ENCODE data around the gene TCHP. TPM values are rescaled to one million over a fixed set of nuclear protein-coding genes. Genes with fewer than 3 reads are reported as not detected.
"Not testable (repeated sequence)": the region's sequence is repeated elsewhere in the genome, so short reads cannot be mapped to it uniquely, and the experiment has no call there.

TCHP gene
- total RNA-seq, 2 donors from 2014 or later, result 17.6 to 18.7 TPM

- no peaks in the 10 kb centered on the region for H3K27me3 Mint-ChIP-seq
- no peaks in the 10 kb centered on the region for H3K36me3 Mint-ChIP-seq (ENCODE audit: low read depth)
- no peaks in the 10 kb centered on the region for H3K9me3 ChIP-seq (ENCODE audit: control insufficient read depth, low read length, poor library complexity, severe bottlenecking)
Observed at GRCh38 chr12:109923038-109923437, 23.0 kb downstream of the TCHP start.

GRCh38 chr12:109923481-109924245 lies 23.6 kb downstream of the TCHP start:
- peaks cover 5% of the 10 kb centered on the region for H3K4me1 Mint-ChIP-seq
- DNase-seq (no peak), ATAC-seq (no peak)
- H3K4me3 Mint-ChIP-seq, result no peak overlapping the region
- no peaks in the 10 kb centered on the region for H3K36me3 Mint-ChIP-seq (ENCODE audit: low read depth)
- no peaks in the 10 kb centered on the region for H3K9me3 ChIP-seq (ENCODE audit: control insufficient read depth, low read length, poor library complexity, severe bottlenecking)
- H3K27ac Mint-ChIP-seq, result peak overlapping the region; percentile 78
- H3K27me3 Mint-ChIP-seq, result no peaks in the 10 kb centered on the region

More at GRCh38 chr12:109923038-109923437, 23.0 kb downstream of the TCHP start:
- ATAC-seq (no peak), DNase-seq (no peak)
- H3K4me3 Mint-ChIP-seq, result no peak overlapping the region
- H3K4me1 Mint-ChIP-seq, result peaks cover 5% of the 10 kb centered on the region
- H3K27ac Mint-ChIP-seq, result peak overlapping the region; percentile 78

GRCh38 chr12:109925185-109925840 lies 25.2 kb downstream of the TCHP start:
- H3K27ac Mint-ChIP-seq, result peak overlapping the region; percentile 61
- DNase-seq, result no peak
- no peaks in the 10 kb centered on the region for H3K9me3 ChIP-seq (ENCODE audit: control insufficient read depth, low read length, poor library complexity, severe bottlenecking)
- H3K27me3 Mint-ChIP-seq, result no peaks in the 10 kb centered on the region
- peaks cover 7% of the 10 kb centered on the region for H3K4me1 Mint-ChIP-seq
- H3K4me3 Mint-ChIP-seq, result no peak overlapping the region
- peaks cover 5% of the 10 kb centered on the region for H3K36me3 Mint-ChIP-seq (ENCODE audit: low read depth)
- no peak for ATAC-seq

DNA sequence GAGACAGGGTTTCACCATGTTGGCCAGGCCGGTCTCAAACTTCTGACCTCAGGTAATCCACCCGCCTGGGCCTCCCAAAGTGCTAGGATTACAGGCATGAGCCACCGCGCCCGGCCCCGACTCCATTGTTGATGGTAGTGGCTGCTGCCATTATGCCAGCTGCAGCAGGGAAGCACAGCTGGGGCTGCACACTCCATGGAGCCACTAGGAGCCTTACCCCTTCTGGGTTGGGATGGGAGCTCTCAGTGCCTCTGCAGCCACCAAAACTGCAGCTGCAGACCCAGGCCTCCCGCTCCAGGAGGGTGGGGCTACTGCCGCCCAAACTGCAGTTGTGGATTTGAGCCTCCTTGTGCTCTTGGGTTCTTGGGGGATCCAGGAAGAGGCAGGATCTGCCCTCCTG lies 25.9 kb downstream of the TCHP start:
- no peak for DNase-seq
- Mint-ChIP-seq H3K36me3 (ENCODE audit: low read depth) (peaks cover 5% of the 10 kb centered on the region), H3K4me3 (no peak overlapping the region)

GRCh38 chr12:109926488-109927210 lies 26.6 kb downstream of the TCHP start:
- Mint-ChIP-seq H3K27ac (no peak overlapping the region), H3K4me3 (no peak overlapping the region), H3K36me3 (ENCODE audit: low read depth) (peaks cover 8% of the 10 kb centered on the region), H3K27me3 (no peaks in the 10 kb centered on the region), H3K4me1 (peaks cover 7% of the 10 kb centered on the region)
- DNase-seq, result no peak
- no peaks in the 10 kb centered on the region for H3K9me3 ChIP-seq (ENCODE audit: control insufficient read depth, low read length, poor library complexity, severe bottlenecking)
- ATAC-seq, result no peak

More for the DNA sequence above, 25.9 kb downstream of the TCHP start:
- no peaks in the 10 kb centered on the region for H3K9me3 ChIP-seq (ENCODE audit: control insufficient read depth, low read length, poor library complexity, severe bottlenecking)
- H3K27me3 Mint-ChIP-seq, result no peaks in the 10 kb centered on the region
- ATAC-seq, result no peak
- no peak overlapping the region for H3K27ac Mint-ChIP-seq
- peaks cover 7% of the 10 kb centered on the region for H3K4me1 Mint-ChIP-seq

GRCh38 chr12:109927622-109928021 lies 27.5 kb downstream of the TCHP start:
- peaks cover 12% of the 10 kb centered on the region for H3K36me3 Mint-ChIP-seq (ENCODE audit: low read depth)
- peak in 1 of 3 donors; percentile 14 for DNase-seq
- H3K27ac Mint-ChIP-seq, result peak overlapping the region; percentile 53
- no peaks in the 10 kb centered on the region for H3K27me3 Mint-ChIP-seq
- no peaks in the 10 kb centered on the region for H3K9me3 ChIP-seq (ENCODE audit: control insufficient read depth, low read length, poor library complexity, severe bottlenecking)
- peaks cover 7% of the 10 kb centered on the region for H3K4me1 Mint-ChIP-seq
- H3K4me3 Mint-ChIP-seq, result no peak overlapping the region
- ATAC-seq, result peak; percentile 67

GRCh38 chr12:109928058-109928656 lies 28.1 kb downstream of the TCHP start:
- DNase-seq, result no peak
- H3K36me3 Mint-ChIP-seq (ENCODE audit: low read depth), result peaks cover 12% of the 10 kb centered on the region
- H3K9me3 ChIP-seq (ENCODE audit: control insufficient read depth, low read length, poor library complexity, severe bottlenecking), result no peaks in the 10 kb centered on the region
- H3K27me3 Mint-ChIP-seq, result no peaks in the 10 kb centered on the region
- H3K4me1 Mint-ChIP-seq, result peaks cover 7% of the 10 kb centered on the region
- H3K27ac Mint-ChIP-seq, result peak overlapping the region; percentile 53
- H3K4me3 Mint-ChIP-seq, result no peak overlapping the region
- no peak for ATAC-seq

DNA sequence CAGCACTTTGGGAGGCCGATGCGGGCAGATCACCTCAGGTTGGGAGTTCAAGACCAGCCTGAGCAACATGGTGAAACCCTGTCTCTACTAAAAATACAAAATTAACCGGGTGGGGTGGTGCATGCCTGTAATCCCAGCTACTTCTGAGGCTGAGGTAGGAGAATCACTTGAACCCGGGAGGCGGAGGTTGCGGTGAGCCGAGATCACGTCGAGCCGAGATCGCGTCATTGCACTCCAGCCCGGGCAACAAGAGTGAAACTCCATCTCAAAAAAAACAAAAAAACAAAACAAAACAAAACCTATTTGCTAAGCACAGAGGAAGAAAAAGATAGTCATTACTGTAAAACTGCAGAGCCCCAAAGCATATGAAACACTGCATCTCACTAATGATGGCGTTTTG lies 29.3 kb downstream of the TCHP start:
- Mint-ChIP-seq H3K27ac (peak overlapping the region; percentile 39), H3K36me3 (ENCODE audit: low read depth) (peaks cover 12% of the 10 kb centered on the region)
- H3K9me3 ChIP-seq (ENCODE audit: control insufficient read depth, low read length, poor library complexity, severe bottlenecking); ATAC-seq; DNase-seq; H3K27me3 Mint-ChIP-seq; H3K4me3 Mint-ChIP-seq; H3K4me1 Mint-ChIP-seq: not testable (repeated sequence)

DNA sequence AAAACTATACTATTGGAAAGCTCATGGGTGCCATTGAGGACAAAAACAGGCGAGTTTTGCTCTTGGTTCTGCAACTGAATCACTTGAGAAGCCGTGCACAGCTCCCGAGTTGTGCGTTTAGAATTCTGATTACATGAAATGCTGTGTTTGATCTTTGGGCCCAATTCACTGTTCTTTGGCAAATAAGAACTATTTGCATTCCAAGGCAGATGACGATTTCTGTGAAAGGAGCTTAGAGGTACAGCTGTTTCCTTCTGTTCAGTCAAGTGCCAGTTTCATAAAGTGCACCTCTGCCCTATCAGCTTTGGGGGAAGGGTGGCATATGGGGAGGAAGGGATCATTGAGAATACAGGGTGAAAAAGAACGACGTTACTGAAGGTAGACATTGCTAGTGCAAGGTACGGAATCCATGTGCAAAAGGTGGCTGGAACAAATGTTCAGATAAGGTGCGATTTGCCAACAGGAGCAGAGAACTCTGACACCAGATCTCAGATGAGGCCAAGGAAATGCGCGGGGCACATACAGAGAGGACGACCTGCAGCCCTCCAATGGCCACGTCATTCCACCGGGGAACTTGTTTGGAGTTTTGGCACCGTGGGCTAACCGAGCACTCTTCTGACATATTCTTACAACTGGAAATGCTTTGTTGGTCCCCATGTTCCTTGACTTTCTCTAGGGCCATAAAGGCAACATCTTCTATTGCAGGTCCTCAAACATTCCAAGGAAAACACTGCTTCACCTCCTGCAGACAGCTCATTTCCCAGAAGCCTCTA lies 30.1 kb downstream of the TCHP start:
- Mint-ChIP-seq H3K4me1 (peaks cover 5% of the 10 kb centered on the region), H3K36me3 (ENCODE audit: low read depth) (peaks cover 12% of the 10 kb centered on the region), H3K27ac (no peak overlapping the region), H3K27me3 (no peaks in the 10 kb centered on the region), H3K4me3 (no peak overlapping the region)
- DNase-seq (no peak), ATAC-seq (no peak)
- H3K9me3 ChIP-seq (ENCODE audit: control insufficient read depth, low read length, poor library complexity, severe bottlenecking), result no peaks in the 10 kb centered on the region

DNA sequence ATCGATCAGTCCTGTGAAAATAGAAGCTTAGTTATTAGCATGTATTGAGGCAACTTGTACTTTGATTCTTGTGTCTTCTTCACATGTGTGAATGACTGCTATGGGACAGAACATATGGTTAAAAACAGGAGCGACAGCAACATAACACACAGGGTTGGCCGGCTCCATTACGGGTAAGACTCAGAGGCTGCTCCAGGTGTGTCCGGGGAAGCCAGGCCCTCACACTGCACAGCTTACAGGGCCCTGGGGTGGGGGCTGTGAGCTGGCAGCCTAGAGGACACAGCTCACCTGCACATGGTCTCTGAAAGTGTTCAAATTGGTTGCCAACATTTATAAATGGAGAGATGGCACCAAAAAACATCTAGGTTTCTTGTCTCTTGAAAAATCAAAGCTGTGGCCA lies 31.1 kb downstream of the TCHP start:
- no peaks in the 10 kb centered on the region for H3K9me3 ChIP-seq (ENCODE audit: control insufficient read depth, low read length, poor library complexity, severe bottlenecking)
- ATAC-seq, result no peak
- no peak for DNase-seq
- peaks cover 7% of the 10 kb centered on the region for H3K4me1 Mint-ChIP-seq
- H3K4me3 Mint-ChIP-seq, result no peak overlapping the region
- peaks cover 15% of the 10 kb centered on the region for H3K36me3 Mint-ChIP-seq (ENCODE audit: low read depth)
- no peak overlapping the region for H3K27ac Mint-ChIP-seq
- H3K27me3 Mint-ChIP-seq, result no peaks in the 10 kb centered on the region

GRCh38 chr12:109932878-109933503 lies 32.9 kb downstream of the TCHP start:
- H3K9me3 ChIP-seq (ENCODE audit: control insufficient read depth, low read length, poor library complexity, severe bottlenecking), result no peaks in the 10 kb centered on the region
- Mint-ChIP-seq H3K36me3 (ENCODE audit: low read depth) (peaks cover 17% of the 10 kb centered on the region), H3K4me1 (peaks cover 4% of the 10 kb centered on the region)

DNA sequence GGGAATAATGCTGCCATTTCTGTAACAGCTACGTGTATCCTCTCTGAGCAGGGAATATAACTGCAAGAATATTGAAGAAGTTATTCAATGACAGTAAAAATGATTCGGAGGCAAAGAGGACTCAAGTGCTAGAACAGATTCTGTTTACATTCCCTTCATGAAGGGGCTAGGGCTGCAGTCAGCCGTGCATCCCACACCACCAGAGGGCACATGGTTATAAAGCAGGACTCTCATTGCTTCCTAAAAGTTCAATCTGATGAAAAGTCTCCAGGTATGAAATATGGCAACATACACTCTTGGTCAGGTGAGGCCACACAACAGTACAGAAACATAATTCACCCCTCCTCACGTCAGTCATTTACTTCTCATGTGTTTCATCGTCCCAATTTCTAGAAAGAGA lies 34.0 kb downstream of the TCHP start:
- DNase-seq, result no peak
- Mint-ChIP-seq H3K27ac (peak overlapping the region; percentile 21), H3K27me3 (no peaks in the 10 kb centered on the region)

More at GRCh38 chr12:109932878-109933503, 32.9 kb downstream of the TCHP start:
- no peak for DNase-seq
- ATAC-seq, result no peak
- no peaks in the 10 kb centered on the region for H3K27me3 Mint-ChIP-seq
- no peak overlapping the region for H3K27ac Mint-ChIP-seq
- H3K4me3 Mint-ChIP-seq, result no peak overlapping the region

More for the DNA sequence above, 34.0 kb downstream of the TCHP start:
- no peaks in the 10 kb centered on the region for H3K9me3 ChIP-seq (ENCODE audit: control insufficient read depth, low read length, poor library complexity, severe bottlenecking)
- Mint-ChIP-seq H3K36me3 (ENCODE audit: low read depth) (peaks cover 17% of the 10 kb centered on the region), H3K4me1 (peaks cover 4% of the 10 kb centered on the region), H3K4me3 (no peak overlapping the region)
- ATAC-seq, result no peak

Data from T-helper 17 cell (primary cell).